HepG2 (cell line): ENCODE measurements around the gene TMEM229B. TPM values are rescaled to one million over a fixed set of nuclear protein-coding genes. Genes with fewer than 3 reads are reported as not detected.

Experiments used
- CENPBD1 ChIP-seq: sonication (generic); formaldehyde crosslinking; IDR thresholded peaks from 2 replicates; pipeline ENCODE4 v1.8.0; 2022; ENCODE audit warnings: missing genetic modification reagents, low read depth, mild to moderate bottlenecking, borderline replicate concordance
- CTCF ChIP-seq: sonication (generic); formaldehyde crosslinking; IDR thresholded peaks from 2 replicates; pipeline ENCODE4 v1.5.0; 2020; ENCODE audit warnings: mild to moderate bottlenecking, missing genetic modification reagents, moderate library complexity
- HMGXB4 ChIP-seq, 2 experiments: sonication (generic) in 1 of 2; formaldehyde crosslinking in 1 of 2; IDR thresholded peaks; 2 replicates each; pipeline versions ENCODE4 v1.4.0 to v1.6.1; 2018 to 2020; ENCODE audit warnings: missing genetic modification reagents in 2 of 2, borderline replicate concordance in 1 of 2, low read depth in 1 of 2, mild to moderate bottlenecking in 1 of 2, missing biosample characterization in 1 of 2
- JARID2 ChIP-seq: sonication (generic); formaldehyde crosslinking; IDR thresholded peaks from 2 replicates; pipeline ENCODE4 v1.8.1; 2023; ENCODE audit warnings: missing genetic modification reagents, inconsistent platforms; ENCODE audit not compliant: insufficient replicate concordance
- NFYB ChIP-seq: sonication (generic); formaldehyde crosslinking; IDR thresholded peaks from 2 replicates; pipeline ENCODE4 v1.4.0; 2020; ENCODE audit warnings: missing genetic modification reagents
- ONECUT2 ChIP-seq: sonication (generic); formaldehyde crosslinking; IDR thresholded peaks from 2 replicates; pipeline ENCODE4 v1.4.0; 2020; ENCODE audit warnings: missing genetic modification reagents
- PBX2 ChIP-seq: IDR thresholded peaks from 2 replicates; pipeline ENCODE4 v1.6.1; 2016; ENCODE audit warnings: control low read depth
- PHF8 ChIP-seq: sonication (generic); formaldehyde crosslinking; IDR thresholded peaks from 2 replicates; pipeline ENCODE4 v1.5.0; 2020; ENCODE audit warnings: missing genetic modification reagents
- POGZ ChIP-seq: sonication (generic); formaldehyde crosslinking; IDR thresholded peaks from 2 replicates; pipeline ENCODE4 v1.4.0; 2020; ENCODE audit warnings: mild to moderate bottlenecking, missing genetic modification reagents
- RAD21 ChIP-seq: fragments of 450-650 bp; formaldehyde crosslinking; IDR thresholded peaks from 2 replicates; pipeline ENCODE4 v1.5.0; 2020; ENCODE audit warnings: mild to moderate bottlenecking
- SNAI1 ChIP-seq: sonication (generic); formaldehyde crosslinking; IDR thresholded peaks from 2 replicates; pipeline ENCODE4 v1.5.0; 2020; ENCODE audit warnings: mild to moderate bottlenecking, missing genetic modification reagents, borderline replicate concordance
- SOX6 ChIP-seq, 2 experiments: fragments of 450-650 bp in 1 of 2; sonication (generic) in 1 of 2; formaldehyde crosslinking in 1 of 2; IDR thresholded peaks; 2 replicates each; pipeline versions ENCODE4 v1.4.0 to v1.6.1; 2017 to 2020; ENCODE audit warnings: antibody characterized with exemption in 1 of 2, mild to moderate bottlenecking in 1 of 2, missing genetic modification reagents in 1 of 2
- SYNCRIP ChIP-seq: fragments of 200-400 bp; formaldehyde crosslinking; IDR thresholded peaks from 2 replicates; pipeline ENCODE4 v1.6.1; 2018; ENCODE audit warnings: mild to moderate bottlenecking, low read depth, low read length; ENCODE audit not compliant: insufficient read depth
- TEF ChIP-seq: sonication (generic); formaldehyde crosslinking; IDR thresholded peaks from 2 replicates; pipeline ENCODE4 v1.5.0; 2020; ENCODE audit warnings: missing genetic modification reagents
- ZBTB33 ChIP-seq: sonication (generic); formaldehyde crosslinking; IDR thresholded peaks from 2 replicates; pipeline ENCODE4 v1.4.0; 2020; ENCODE audit warnings: missing genetic modification reagents
- ZBTB46 ChIP-seq: sonication (generic); formaldehyde crosslinking; IDR thresholded peaks from 2 replicates; pipeline ENCODE4 v1.4.0; 2020; ENCODE audit warnings: mild to moderate bottlenecking, missing genetic modification reagents, borderline replicate concordance
- ZNF12 ChIP-seq: sonication (generic); formaldehyde crosslinking; IDR thresholded peaks from 2 replicates; pipeline ENCODE4 v1.5.0; 2020; ENCODE audit warnings: missing genetic modification reagents
- ZNF572 ChIP-seq: sonication (generic); formaldehyde crosslinking; IDR thresholded peaks from 2 replicates; pipeline ENCODE4 v1.5.1; 2020; ENCODE audit warnings: mild to moderate bottlenecking, missing genetic modification reagents
- ZNF773 ChIP-seq: sonication (generic); formaldehyde crosslinking; IDR thresholded peaks from 2 replicates; pipeline ENCODE4 v1.4.0; 2020; ENCODE audit warnings: missing genetic modification reagents, borderline replicate concordance
- polyA plus RNA-seq, 8 experiments: library from polyadenylated mRNA; depleted of rRNA in 3 of 8; stranded (reverse) in 7 of 8; unstranded in 1 of 8; fragments of >200 nt; fragmentation: Illumina TruSeq in 4 of 8; extraction: Trizol in 4 of 8; gene quantifications; 2 replicates each; pipeline versions ENCODE4 v1.2.1 to v1.2.3, GENCODE V29; 2011 to 2016; ENCODE audit warnings: low read depth in 4 of 8, missing spikeins in 1 of 8, mixed read lengths in 1 of 8; ENCODE audit not compliant: insufficient read depth in 1 of 8
- total RNA-seq, 5 experiments: library from RNA; depleted of rRNA; stranded (reverse); fragments of >200 nt; fragmentation: Illumina TruSeq; extraction: Trizol; gene quantifications; 2 replicates each; pipeline ENCODE4 v1.2.3, GENCODE V29; 2016; ENCODE audit warnings: low read depth in 1 of 5

Gene TMEM229B
- total and polyA plus RNA-seq, 2 of the 13 experiments (the other 11 are each of a cell fraction or from before 2014, with no cell fraction given), result 0.69 to 1.1 TPM

GRCh38 chr14:67426983-67427606 lies 61.4 kb downstream of the TMEM229B start (continued):
- TF ChIP-seq ZBTB46 (CRISPR knock-in tag) (no peak), TEF (CRISPR knock-in tag) (no peak), SOX6 (IDR thresholded peaks at IDR 0.05) (no peak), SOX6 (CRISPR knock-in tag; IDR thresholded peaks at IDR 0.05) (no peak), ZNF773 (CRISPR knock-in tag) (no peak), POGZ (no peak), SNAI1 (CRISPR knock-in tag) (no peak), CTCF (CRISPR knock-in tag) (peak; percentile 91), SYNCRIP (no peak), RAD21 (CRISPR knock-in tag) (peak; percentile 82), CENPBD1 (CRISPR knock-in tag) (no peak), JARID2 (peak; percentile 41), ONECUT2 (CRISPR knock-in tag) (no peak), ZNF12 (no peak), ZNF572 (CRISPR knock-in tag) (0 out of 2 replicates have a peak, but pooled peaks have one; percentile 26), HMGXB4 (CRISPR knock-in tag; IDR thresholded peaks at IDR 0.05; ENCODE audit: borderline replicate concordance in 1 of 2, low read depth in 1 of 2) (peak; percentile 37 to 50; a peak in 1 of 4 replicates), PHF8 (no peak; the same call in 1 of the 2 replicates), NFYB (CRISPR knock-in tag) (no peak), PBX2 (CRISPR knock-in tag) (no peak), ZBTB33 (CRISPR knock-in tag) (0 out of 2 replicates have a peak, but pooled peaks have one; percentile 9)
